CD14-positive monocyte (primary cell): ENCODE results near the gene PIEZO1. TPM values are rescaled to one million over a fixed set of nuclear protein-coding genes. Genes with fewer than 3 reads are reported as not detected.
"Not testable (repeated sequence)": the region's sequence is repeated elsewhere in the genome, so short reads cannot be mapped to it uniquely, and the experiment has no call there.

Experiments
- DNase-seq, 3 donors: peaks; one replicate each; pipeline ENCODE4 v3.0.0-alpha.2; 2011 to 2022
- H2AFZ ChIP-seq: 2 replicates; pipeline ENCODE4 v1.6.0; 2012; ENCODE audit warnings: mild to moderate bottlenecking, low read depth, low read length, inconsistent platforms; ENCODE audit not compliant: insufficient read depth, poor library complexity, severe bottlenecking
- H3K27ac ChIP-seq, 2 donors: 1 replicate in 1 of 2; 2 replicates in 1 of 2; pipeline ENCODE4 v1.5.1; 2012 to 2013; ENCODE audit warnings: low read length in 2 of 2, control low read depth in 1 of 2, inconsistent platforms in 1 of 2, low read depth in 1 of 2, mild to moderate bottlenecking in 1 of 2
- H3K27me3 ChIP-seq, 2 donors: one replicate each; pipeline versions ENCODE4 v1.6.0 to v1.6.1; 2011 to 2013; ENCODE audit warnings: low read length in 2 of 2; ENCODE audit not compliant: control insufficient read depth in 2 of 2, insufficient read depth in 2 of 2
- H3K36me3 ChIP-seq, 2 donors: replicated peaks in 1 of 2; 1 replicate in 1 of 2; 2 replicates in 1 of 2; pipeline versions ENCODE4 v1.5.1 to v1.6.1; 2012 to 2013; ENCODE audit warnings: low read length in 2 of 2, control low read depth in 1 of 2, inconsistent platforms in 1 of 2, mild to moderate bottlenecking in 1 of 2; ENCODE audit not compliant: insufficient read depth in 2 of 2, control insufficient read depth in 1 of 2
- H3K4me1 ChIP-seq, 2 donors: 1 replicate in 1 of 2; 2 replicates in 1 of 2; pipeline versions ENCODE4 v1.5.1 to v1.6.1; 2012 to 2013; ENCODE audit warnings: low read length in 2 of 2, control low read depth in 1 of 2, inconsistent platforms in 1 of 2, mild to moderate bottlenecking in 1 of 2, moderate library complexity in 1 of 2; ENCODE audit not compliant: insufficient read depth in 2 of 2, control insufficient read depth in 1 of 2
- H3K4me2 ChIP-seq: replicated peaks from 2 replicates; pipeline ENCODE3; 2012; ENCODE audit warnings: low read length, moderate library complexity, mild to moderate bottlenecking; ENCODE audit not compliant: poor library complexity, severe bottlenecking; ENCODE audit errors: extremely low read depth
- H3K4me3 ChIP-seq, 3 experiments: fragments of 200-600 bp in 1 of 3; sonication (generic) in 1 of 3; replicated peaks in 1 of 3; 1 replicate in 2 of 3; 2 replicates in 1 of 3; pipeline ENCODE4 v1.5.1; 2011 to 2013; ENCODE audit warnings: low read length in 3 of 3, mild to moderate bottlenecking in 3 of 3, control low read depth in 2 of 3, low read depth in 2 of 3, inconsistent platforms in 1 of 3, moderate library complexity in 1 of 3
- H3K79me2 ChIP-seq: 2 replicates; pipeline ENCODE4 v1.6.0; 2012; ENCODE audit warnings: mild to moderate bottlenecking, control low read depth, inconsistent platforms, low read length, moderate library complexity; ENCODE audit not compliant: insufficient read depth
- H3K9ac ChIP-seq: 2 replicates; pipeline ENCODE4 v1.6.0; 2017; ENCODE audit warnings: low read length, mild to moderate bottlenecking; ENCODE audit not compliant: insufficient read depth, poor library complexity, severe bottlenecking
- H3K9me3 ChIP-seq, 2 donors: replicated peaks in 1 of 2; 1 replicate in 1 of 2; 2 replicates in 1 of 2; pipeline versions ENCODE4 v1.5.1 to v1.6.1; 2012 to 2013; ENCODE audit warnings: low read length in 2 of 2, control low read depth in 1 of 2; ENCODE audit not compliant: control insufficient read depth in 1 of 2, insufficient read depth in 1 of 2
- H4K20me1 ChIP-seq: 2 replicates; pipeline ENCODE4 v1.6.0; 2012; ENCODE audit warnings: mild to moderate bottlenecking, low read length, control low read depth, moderate library complexity; ENCODE audit not compliant: insufficient read depth
- H3K27ac Mint-ChIP-seq, 7 donors: one replicate each; pipeline ENCODE4 v1.8.0; 2020; ENCODE audit warnings: mild to moderate bottlenecking in 7 of 7, mixed read lengths in 7 of 7, moderate library complexity in 6 of 7, inconsistent platforms in 2 of 7
- H3K27me3 Mint-ChIP-seq, 3 donors: one replicate each; pipeline ENCODE4 v1.8.0; 2021 to 2022; ENCODE audit warnings: low read depth in 3 of 3, mild to moderate bottlenecking in 3 of 3, mixed read lengths in 3 of 3, moderate library complexity in 3 of 3, inconsistent platforms in 1 of 3
- H3K36me3 Mint-ChIP-seq, 2 donors: one replicate each; pipeline ENCODE4 v1.8.0; 2020; ENCODE audit warnings: mixed read lengths in 2 of 2, inconsistent platforms in 1 of 2, mild to moderate bottlenecking in 1 of 2
- H3K4me1 Mint-ChIP-seq: one replicate; pipeline ENCODE4 v1.8.0; 2020; ENCODE audit warnings: mild to moderate bottlenecking, mixed read lengths
- H3K4me3 Mint-ChIP-seq, 2 donors: one replicate each; pipeline ENCODE4 v1.8.0; 2020; ENCODE audit warnings: mild to moderate bottlenecking in 2 of 2, mixed read lengths in 2 of 2, moderate library complexity in 1 of 2
- H3K9me3 Mint-ChIP-seq, 7 donors: one replicate each; pipeline ENCODE4 v1.8.0; 2020 to 2022; ENCODE audit warnings: mixed read lengths in 7 of 7, mild to moderate bottlenecking in 6 of 7, moderate library complexity in 6 of 7, inconsistent platforms in 2 of 7
- WGBS: methylation state at CpG from one replicate; pipeline ENCODE4 v1.1.5; 2013; ENCODE audit warnings: missing lambda C conversion rate; ENCODE audit not compliant: insufficient coverage; 5-methylcytosine and 5-hydroxymethylcytosine counted together
- intact Hi-C, 2 donors: fragments of 100-400 bp; cut with micrococcal nuclease; formaldehyde crosslinking; loops; one replicate each; pipeline versions ENCODE4 v1.15.0 to v1.15.1; 2023
- polyA plus RNA-seq, 3 donors: library from polyadenylated mRNA; depleted of rRNA in 1 of 3; unstranded in 2 of 3; stranded (reverse) in 1 of 3; fragments of 300-500 nt in 2 of 3; fragments of >200 nt in 1 of 3; fragmentation: Illumina TruSeq in 2 of 3; gene quantifications; 1 replicate in 2 of 3; 2 replicates in 1 of 3; pipeline ENCODE4 v1.2.3, GENCODE V29; 2012 to 2021
- TF ChIP-seq, protein P1 (sequence below): fragments of 200-600 bp; IDR thresholded peaks from one replicate; pipeline ENCODE4 v1.8.0; 2022; ENCODE audit warnings: antibody characterized with exemption, mild to moderate bottlenecking

Gene PIEZO1
- polyA plus RNA-seq, 3 donors, result 10.2 to 405 (median 15.0) TPM

DNA sequence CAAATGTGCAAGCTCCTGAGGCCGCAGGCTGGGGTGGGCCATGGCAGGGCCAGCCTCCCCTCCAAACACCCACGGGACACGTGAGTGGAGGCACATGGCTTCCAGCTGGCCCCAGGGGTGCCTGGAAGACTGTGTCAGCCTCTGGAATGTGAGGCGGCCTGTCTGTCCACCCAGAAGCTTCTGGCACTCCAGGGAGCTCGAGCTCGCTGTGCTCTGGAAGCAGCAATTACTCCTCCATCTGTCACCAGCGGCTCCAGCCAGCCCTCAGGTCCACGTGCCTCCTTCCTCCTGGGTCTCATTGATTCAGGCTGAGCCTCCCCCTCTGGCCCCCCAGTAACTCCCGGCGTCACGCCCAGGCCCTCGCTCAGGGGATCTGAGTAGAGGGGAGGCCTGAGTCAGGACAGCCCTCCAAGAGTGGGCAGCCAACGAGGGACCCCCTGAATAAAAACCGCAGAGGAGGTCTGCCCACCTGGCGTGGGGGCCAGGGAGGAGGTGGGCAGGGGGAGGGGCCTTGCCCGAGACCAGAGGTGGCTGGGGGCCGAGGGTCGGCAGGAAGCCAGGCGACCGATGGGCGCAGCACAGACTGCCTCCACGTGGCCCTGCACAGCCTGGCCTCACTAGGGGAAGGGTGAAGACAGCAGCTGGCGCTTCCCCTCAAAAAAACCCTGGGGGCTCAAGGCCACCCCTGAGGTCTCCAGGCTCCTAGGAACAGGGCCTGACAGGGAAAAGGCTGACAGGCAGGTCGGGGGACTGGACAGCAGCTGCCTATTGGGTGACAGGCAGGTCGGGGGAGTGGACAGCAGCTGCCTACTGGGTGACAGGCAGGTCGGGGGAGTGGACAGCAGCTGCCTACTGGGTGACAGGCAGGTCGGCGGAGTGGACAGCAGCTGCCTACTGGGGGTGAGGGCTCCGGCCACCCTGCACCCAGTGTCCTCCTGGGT, 11.9 kb downstream of the PIEZO1 start:
- Histone ChIP-seq H3K9ac (peak overlapping the region; percentile 8), H3K27ac (peak overlapping the region in 1 of 2 donors; percentile 64), H3K36me3 (peaks cover 11 to 17% of the 10 kb centered on the region in 2 donors), H4K20me1 (peaks cover 97% of the 10 kb centered on the region), H3K79me2 (peaks cover 99% of the 10 kb centered on the region), H3K27me3 (no peaks in the 10 kb centered on the region), H3K9me3 (no peaks in the 10 kb centered on the region), H3K4me1 (peaks cover 50 to 74% of the 10 kb centered on the region in 2 donors), H3K4me3 (no peak overlapping the region), H3K4me2 (peak overlapping the region; percentile 3), H2AFZ (no peak overlapping the region)
- 54% methylated on average over 19 of the region's 29 CpGs for WGBS
- peak overlapping the region in 2 of 7 donors; percentile 65 to 87 for H3K27ac Mint-ChIP-seq
- H3K36me3 Mint-ChIP-seq, result peaks cover 11 to 37% of the 10 kb centered on the region in 2 donors
- no peak overlapping the region for H3K4me3 Mint-ChIP-seq
- no peak for DNase-seq
- no peaks in the 10 kb centered on the region for H3K9me3 Mint-ChIP-seq
- peaks cover 68% of the 10 kb centered on the region for H3K4me1 Mint-ChIP-seq
- intact Hi-C loops, result no loop called here
- peaks cover 0 to 3% (median 0%) of the 10 kb centered on the region in 3 donors for H3K27me3 Mint-ChIP-seq
- TF ChIP-seq, protein P1, sequence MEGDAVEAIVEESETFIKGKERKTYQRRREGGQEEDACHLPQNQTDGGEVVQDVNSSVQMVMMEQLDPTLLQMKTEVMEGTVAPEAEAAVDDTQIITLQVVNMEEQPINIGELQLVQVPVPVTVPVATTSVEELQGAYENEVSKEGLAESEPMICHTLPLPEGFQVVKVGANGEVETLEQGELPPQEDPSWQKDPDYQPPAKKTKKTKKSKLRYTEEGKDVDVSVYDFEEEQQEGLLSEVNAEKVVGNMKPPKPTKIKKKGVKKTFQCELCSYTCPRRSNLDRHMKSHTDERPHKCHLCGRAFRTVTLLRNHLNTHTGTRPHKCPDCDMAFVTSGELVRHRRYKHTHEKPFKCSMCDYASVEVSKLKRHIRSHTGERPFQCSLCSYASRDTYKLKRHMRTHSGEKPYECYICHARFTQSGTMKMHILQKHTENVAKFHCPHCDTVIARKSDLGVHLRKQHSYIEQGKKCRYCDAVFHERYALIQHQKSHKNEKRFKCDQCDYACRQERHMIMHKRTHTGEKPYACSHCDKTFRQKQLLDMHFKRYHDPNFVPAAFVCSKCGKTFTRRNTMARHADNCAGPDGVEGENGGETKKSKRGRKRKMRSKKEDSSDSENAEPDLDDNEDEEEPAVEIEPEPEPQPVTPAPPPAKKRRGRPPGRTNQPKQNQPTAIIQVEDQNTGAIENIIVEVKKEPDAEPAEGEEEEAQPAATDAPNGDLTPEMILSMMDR, result no peak

DNA sequence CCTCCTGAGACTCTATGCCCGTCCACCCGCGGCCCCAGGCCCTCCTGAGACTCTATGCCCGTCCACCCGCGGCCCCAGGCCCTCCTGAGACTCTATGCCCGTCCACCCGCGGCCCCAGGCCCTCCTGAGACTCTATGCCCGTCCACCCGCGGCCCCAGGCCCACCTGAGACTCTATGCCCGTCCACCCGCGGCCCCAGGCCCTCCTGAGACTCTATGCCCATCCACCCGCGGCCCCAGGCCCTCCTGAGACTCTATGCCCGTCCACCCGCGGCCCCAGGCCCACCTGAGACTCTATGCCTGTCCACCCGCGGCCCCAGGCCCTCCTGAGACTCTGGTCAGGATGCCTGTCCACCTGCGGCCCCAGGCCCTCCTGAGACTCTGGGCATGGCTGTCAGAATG, 13.2 kb downstream of the PIEZO1 start:
- peaks cover 65% of the 10 kb centered on the region for H3K4me1 Mint-ChIP-seq
- Histone ChIP-seq H3K27ac (peak overlapping the region in 1 of 2 donors; percentile 47), H3K4me1 (peaks cover 43 to 66% of the 10 kb centered on the region in 2 donors), H3K79me2 (peaks cover 99% of the 10 kb centered on the region), H3K36me3 (peaks cover 8 to 14% of the 10 kb centered on the region in 2 donors), H4K20me1 (peaks cover 97% of the 10 kb centered on the region)
- H3K9ac ChIP-seq, H3K9me3 Mint-ChIP-seq, H2AFZ ChIP-seq, H3K9me3 ChIP-seq, intact Hi-C loops, H3K27me3 Mint-ChIP-seq, H3K4me3 ChIP-seq, H3K4me2 ChIP-seq, H3K4me3 Mint-ChIP-seq, H3K27me3 ChIP-seq, DNase-seq: not testable (repeated sequence)
- H3K27ac Mint-ChIP-seq, result peak overlapping the region in 1 of 7 donors; percentile 41
- WGBS, result 88% methylated on average over 11 of the region's 23 CpGs
- H3K36me3 Mint-ChIP-seq, result peaks cover 11 to 26% of the 10 kb centered on the region in 2 donors
